DND-41 (cell line): ENCODE results near the gene LRRC8E.

ENCODE experiments used
- CTCF ChIP-seq: IDR thresholded peaks from 2 replicates; pipeline ENCODE4 v1.5.1; 2012; ENCODE audit warnings: borderline replicate concordance, low read length, moderate library complexity, mild to moderate bottlenecking; ENCODE audit not compliant: poor library complexity, severe bottlenecking; ENCODE audit errors: extremely low read depth
- EZH2 ChIP-seq: IDR thresholded peaks from 3 replicates; pipeline ENCODE4 v1.6.1; 2012; ENCODE audit warnings: borderline replicate concordance, low read depth, mild to moderate bottlenecking, moderate library complexity, low read length, inconsistent platforms; ENCODE audit not compliant: severe bottlenecking

- TF ChIP-seq CTCF (no peak), EZH2 (no peak)
These were observed 16.0 kb downstream of the LRRC8E start for GRCh38 chr19:7904074-7905020.
